Activated CD4-positive, alpha-beta T cell treated with anti-CD3 and anti-CD28 coated beads, Interleukin-2, amount 10 ng/mL, durations not matched to agents 24 days and 14 days (primary cell): ENCODE results near the gene ITGAD. TPM values are rescaled to one million over a fixed set of nuclear protein-coding genes. Genes with fewer than 3 reads are reported as not detected.

Experiments used
- DNase-seq: peaks from one replicate; pipeline ENCODE4 v3.0.0; 2022
- H3K27ac Mint-ChIP-seq: one replicate; pipeline ENCODE4 v1.8.0; 2022; ENCODE audit warnings: mild to moderate bottlenecking, mixed read lengths
- H3K27me3 Mint-ChIP-seq: one replicate; pipeline ENCODE4 v1.8.0; 2022; ENCODE audit warnings: mixed read lengths
- H3K36me3 Mint-ChIP-seq: one replicate; pipeline ENCODE4 v1.8.0; 2022; ENCODE audit warnings: low read depth, mild to moderate bottlenecking, mixed read lengths
- H3K4me1 Mint-ChIP-seq: one replicate; pipeline ENCODE4 v1.8.0; 2021; ENCODE audit warnings: mixed read lengths
- H3K4me3 Mint-ChIP-seq: one replicate; pipeline ENCODE4 v1.8.0; 2022; ENCODE audit warnings: mild to moderate bottlenecking, moderate library complexity, mixed read lengths
- H3K9me3 Mint-ChIP-seq: one replicate; pipeline ENCODE4 v1.8.0; 2021; ENCODE audit warnings: mixed read lengths
- intact Hi-C: fragments of 100-400 bp; cut with micrococcal nuclease; formaldehyde crosslinking; loops from one replicate; pipeline ENCODE4 v1.15.1; 2023
- total RNA-seq: library from RNA; stranded (reverse); gene quantifications from 2 replicates; pipeline ENCODE4 v1.2.3, GENCODE V29; 2022

ITGAD gene
- total RNA-seq, 1 donor from 2014 or later: not detected

DNA sequence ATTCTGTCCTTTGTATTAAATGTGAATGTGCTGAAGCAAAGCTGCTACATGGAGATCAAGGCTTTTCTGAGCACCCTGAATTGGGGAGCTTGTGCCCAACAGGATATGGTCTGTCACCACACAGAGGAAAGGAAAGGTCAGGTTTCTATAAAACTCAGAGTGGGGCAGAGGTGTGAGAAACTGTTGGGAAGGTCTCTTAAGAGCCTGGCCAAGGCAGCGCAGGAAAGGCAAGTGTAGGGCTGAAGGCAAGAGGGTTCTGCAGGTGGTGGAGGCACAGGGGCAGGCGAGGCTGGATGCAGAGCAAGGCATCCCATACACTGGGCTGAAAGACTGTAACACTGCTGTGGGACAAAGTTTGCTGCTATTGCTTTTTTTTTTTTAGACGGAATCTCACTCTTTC is 26.9 kb downstream of the ITGAD start:
- intact Hi-C loops: loop anchor here (1.0 to 10.0 kb wide), 3 partner anchors 65 to 241 kb away; partner anchors contain the start of gene ITGAX
- Mint-ChIP-seq H3K4me1 (peaks cover 43% of the 10 kb centered on the region), H3K36me3 (peaks cover 4% of the 10 kb centered on the region), H3K27me3 (no peaks in the 10 kb centered on the region), H3K4me3 (peak overlapping the region; percentile 42), H3K9me3 (no peaks in the 10 kb centered on the region), H3K27ac (peak overlapping the region; percentile 84)
- peak; percentile 69 for DNase-seq

DNA sequence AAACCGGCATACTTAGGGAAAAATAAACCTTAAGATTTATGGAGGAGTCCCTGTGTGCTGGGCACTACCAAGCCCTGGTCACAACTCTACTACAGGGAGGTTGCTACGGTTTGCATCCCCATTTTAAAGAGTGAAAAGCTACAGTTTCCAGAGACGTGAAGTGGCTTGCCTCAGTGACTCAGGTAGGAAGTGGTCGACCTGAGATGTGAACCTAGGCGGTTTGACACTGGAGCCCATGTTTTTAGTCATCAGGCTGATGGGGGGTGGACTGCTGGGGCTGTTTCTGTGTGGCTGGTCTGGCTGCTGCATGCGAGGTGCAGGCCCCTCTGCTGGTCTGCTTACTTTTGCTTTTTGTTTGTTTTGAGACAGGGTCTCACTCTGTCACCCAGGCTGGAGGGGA is 28.5 kb downstream of the ITGAD start:
- Mint-ChIP-seq H3K4me3 (peak overlapping the region; percentile 58), H3K27ac (peak overlapping the region; percentile 83), H3K4me1 (peaks cover 40% of the 10 kb centered on the region), H3K36me3 (peaks cover 4% of the 10 kb centered on the region), H3K27me3 (no peaks in the 10 kb centered on the region), H3K9me3 (no peaks in the 10 kb centered on the region)
- intact Hi-C loops: loop anchor here (1.0 to 10.0 kb wide), 3 partner anchors 35 to 157 kb away; partner anchors contain the start of gene ITGAX
- peak; percentile 87 for DNase-seq

GRCh38 chr16:31423241-31423640 is 30.1 kb downstream of the ITGAD start:
- intact Hi-C loops: loop anchor here (10.0 kb wide), 1 partner anchor 158 kb away; no protein-coding TSS in a partner anchor
- peaks cover 4% of the 10 kb centered on the region for H3K36me3 Mint-ChIP-seq
- peak overlapping the region; percentile 32 for H3K27ac Mint-ChIP-seq

GRCh38 chr16:31423801-31424200 is 30.7 kb downstream of the ITGAD start:
- no peak overlapping the region for H3K27ac Mint-ChIP-seq
- H3K9me3 Mint-ChIP-seq: no peaks in the 10 kb centered on the region
- H3K4me3 Mint-ChIP-seq: no peak overlapping the region
- peaks cover 37% of the 10 kb centered on the region for H3K4me1 Mint-ChIP-seq
- intact Hi-C loops: loop anchor here (10.0 kb wide), 1 partner anchor 159 kb away; no protein-coding TSS in a partner anchor
- H3K36me3 Mint-ChIP-seq: peaks cover 4% of the 10 kb centered on the region
- H3K27me3 Mint-ChIP-seq: no peaks in the 10 kb centered on the region
- no peak for DNase-seq

More at GRCh38 chr16:31423241-31423640, 30.1 kb downstream of the ITGAD start:
- no peaks in the 10 kb centered on the region for H3K9me3 Mint-ChIP-seq
- H3K4me3 Mint-ChIP-seq: no peak overlapping the region
- DNase-seq: no peak
- peaks cover 37% of the 10 kb centered on the region for H3K4me1 Mint-ChIP-seq
- H3K27me3 Mint-ChIP-seq: no peaks in the 10 kb centered on the region

DNA sequence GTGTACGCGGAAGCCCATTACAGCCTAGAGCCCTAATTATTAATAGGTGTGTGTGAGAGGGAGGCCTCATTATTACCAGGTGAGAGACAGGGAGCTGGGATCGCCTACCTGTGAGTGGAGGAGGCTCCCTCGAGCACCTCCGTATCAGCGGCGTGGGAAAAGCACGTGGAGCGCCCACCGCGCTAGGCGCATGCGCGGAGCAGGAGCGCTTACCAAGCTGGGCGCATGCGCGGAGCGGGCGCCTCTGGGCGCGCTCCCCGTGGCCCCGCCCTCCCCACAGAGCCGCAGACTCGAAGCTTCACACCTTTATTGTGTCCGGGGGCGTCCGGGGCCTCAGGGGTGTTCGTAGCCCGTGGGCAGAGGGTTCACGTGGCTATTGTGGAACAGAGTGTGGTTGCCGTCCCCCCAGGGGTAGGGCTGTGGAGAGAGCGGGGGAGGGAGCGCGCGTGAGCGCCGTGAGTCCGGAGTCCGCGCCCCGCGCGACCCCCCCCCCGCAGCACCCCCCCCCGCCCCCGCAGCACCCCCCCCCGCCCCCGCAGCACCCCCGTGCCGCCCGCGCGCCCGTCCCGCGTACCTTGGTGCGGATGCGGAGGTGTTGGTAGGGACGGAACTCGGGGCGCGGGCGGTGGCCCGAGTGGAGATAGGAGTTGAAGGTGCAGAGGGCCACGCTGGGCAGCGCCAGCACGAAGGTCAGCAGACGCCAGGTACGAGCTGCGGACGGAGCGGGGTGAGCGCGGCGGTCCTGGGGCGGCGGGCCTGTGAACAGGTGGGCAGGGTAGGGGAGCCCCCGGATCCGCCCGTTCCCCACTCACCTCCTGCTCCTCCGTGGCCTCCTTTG is 34.5 kb downstream of the ITGAD start:
- Mint-ChIP-seq H3K9me3 (no peaks in the 10 kb centered on the region), H3K4me3 (peak overlapping the region; percentile 17), H3K27ac (no peak overlapping the region), H3K27me3 (no peaks in the 10 kb centered on the region), H3K36me3 (no peaks in the 10 kb centered on the region), H3K4me1 (peaks cover 19% of the 10 kb centered on the region)
- intact Hi-C loops: loop anchor here (10.0 kb wide), 1 partner anchor 163 kb away; no protein-coding TSS in a partner anchor
- peak; percentile 88 for DNase-seq

DNA sequence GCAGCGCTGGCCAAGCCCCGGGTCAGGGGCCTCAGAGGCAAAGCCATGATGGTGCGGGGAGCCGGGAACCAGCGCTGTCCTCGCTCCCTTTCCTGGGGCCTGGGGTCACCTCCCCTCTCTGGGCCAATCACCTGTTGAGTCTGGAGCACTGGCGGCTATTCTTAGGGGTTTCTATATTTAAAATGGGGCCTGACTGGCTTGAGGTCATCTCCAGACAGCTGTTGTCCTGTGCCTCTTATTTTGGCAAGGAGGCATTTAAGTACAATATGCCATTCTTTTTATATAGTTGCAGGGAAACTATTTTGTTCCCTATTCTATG is 35.1 kb downstream of the ITGAD start, which contains the start of gene COX6A2:
Gene COX6A2, minus strand, starts transcription at position 82 of the 319 bp plus-strand sequence. Its CDS starts 35 bp downstream, at position 47.
- peaks cover 15% of the 10 kb centered on the region for H3K4me1 Mint-ChIP-seq
- no peaks in the 10 kb centered on the region for H3K36me3 Mint-ChIP-seq
- no peaks in the 10 kb centered on the region for H3K27me3 Mint-ChIP-seq
- intact Hi-C loops: loop anchor here (10.0 kb wide), 1 partner anchor 163 kb away; no protein-coding TSS in a partner anchor
- H3K4me3 Mint-ChIP-seq: peak within 1 kb of the TSS; percentile 17
- DNase-seq: no peak
- H3K9me3 Mint-ChIP-seq: no peaks in the 10 kb centered on the region
- H3K27ac Mint-ChIP-seq: peak within 1 kb of the TSS; percentile 8

DNA sequence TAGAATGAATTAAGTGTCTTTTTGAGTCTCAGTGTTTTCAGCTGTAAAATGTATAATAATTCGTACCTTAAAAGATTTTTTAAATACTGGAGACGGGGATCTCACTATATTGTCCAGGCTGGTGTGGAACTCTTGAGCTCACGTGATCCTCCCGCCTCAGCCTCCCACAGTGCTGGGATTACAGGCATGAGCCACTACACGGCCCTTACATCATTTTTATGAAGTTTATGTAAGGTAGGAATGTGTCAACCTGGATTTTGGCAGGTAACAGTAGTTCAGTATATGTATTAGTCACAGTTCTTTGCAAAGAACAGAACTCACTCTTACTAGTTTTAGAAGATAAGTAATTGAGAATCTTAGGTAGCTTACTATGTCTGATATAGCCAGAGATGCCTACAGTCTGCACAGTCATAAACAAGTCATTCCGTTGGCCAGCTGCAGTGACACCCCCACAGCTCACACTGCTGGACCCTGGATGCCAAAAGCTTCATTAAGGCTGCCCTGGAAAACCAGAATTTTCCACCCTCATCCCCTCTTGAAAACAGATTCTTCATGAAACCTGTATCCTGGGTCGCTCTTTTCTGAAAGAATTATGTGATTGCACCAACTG is 35.6 kb downstream of the ITGAD start:
- H3K4me1 Mint-ChIP-seq: peaks cover 10% of the 10 kb centered on the region
- no peaks in the 10 kb centered on the region for H3K27me3 Mint-ChIP-seq
- H3K36me3 Mint-ChIP-seq: no peaks in the 10 kb centered on the region
- intact Hi-C loops: loop anchor here (10.0 kb wide), 1 partner anchor 164 kb away; no protein-coding TSS in a partner anchor
- H3K27ac Mint-ChIP-seq: peak overlapping the region; percentile 8
- H3K9me3 Mint-ChIP-seq: no peaks in the 10 kb centered on the region
- no peak overlapping the region for H3K4me3 Mint-ChIP-seq
- DNase-seq: no peak

DNA sequence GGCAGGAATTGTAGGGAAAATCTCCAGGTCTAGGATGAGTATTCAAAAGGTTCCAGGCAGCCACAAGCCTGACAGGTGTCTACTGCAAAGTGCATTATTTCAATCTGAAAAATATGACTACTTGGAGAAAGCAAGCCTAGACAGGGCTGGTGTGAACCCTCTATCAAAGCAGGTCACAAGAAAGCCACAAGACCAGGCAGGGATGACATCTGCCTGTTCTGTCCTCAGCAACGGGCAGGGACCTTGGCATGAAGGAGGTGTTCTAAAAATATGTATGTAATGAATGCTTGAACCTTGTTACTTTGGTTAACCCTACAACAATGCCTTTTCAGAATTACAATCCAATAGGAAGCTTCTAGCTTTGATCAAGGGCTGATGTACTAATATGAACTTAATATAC is 36.2 kb downstream of the ITGAD start:
- H3K4me3 Mint-ChIP-seq: no peak overlapping the region

DNA sequence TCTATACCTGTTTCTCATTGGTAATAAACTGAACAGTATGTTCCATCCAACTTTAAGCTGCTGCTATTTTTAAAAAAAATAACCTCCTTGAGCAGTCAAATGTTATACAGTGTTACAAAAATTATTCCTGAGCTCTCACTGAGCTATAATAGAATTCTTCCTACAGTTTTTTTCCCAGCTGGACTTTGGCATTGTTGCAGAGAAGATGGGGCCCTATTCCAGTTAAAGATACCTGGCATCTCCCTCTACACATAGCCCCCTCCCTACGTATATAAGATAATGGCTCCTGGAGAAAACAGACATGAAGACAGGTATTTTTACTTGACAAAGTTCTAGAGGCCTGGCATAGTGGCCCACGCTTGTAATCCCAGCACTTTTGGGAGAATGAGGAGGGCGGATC is 36.7 kb downstream of the ITGAD start:
- no peak for DNase-seq
- H3K9me3 Mint-ChIP-seq: no peaks in the 10 kb centered on the region
- no peaks in the 10 kb centered on the region for H3K27me3 Mint-ChIP-seq
- H3K4me1 Mint-ChIP-seq: peaks cover 10% of the 10 kb centered on the region
- H3K4me3 Mint-ChIP-seq: no peak overlapping the region
- no peaks in the 10 kb centered on the region for H3K36me3 Mint-ChIP-seq
- H3K27ac Mint-ChIP-seq: no peak overlapping the region
- intact Hi-C loops: loop anchor here (10.0 kb wide), 1 partner anchor 165 kb away; no protein-coding TSS in a partner anchor

More for the DNA sequence above, 36.2 kb downstream of the ITGAD start:
- DNase-seq: no peak
- intact Hi-C loops: loop anchor here (10.0 kb wide), 1 partner anchor 165 kb away; no protein-coding TSS in a partner anchor
- Mint-ChIP-seq H3K36me3 (no peaks in the 10 kb centered on the region), H3K4me1 (peaks cover 10% of the 10 kb centered on the region), H3K27ac (peak overlapping the region; percentile 8), H3K9me3 (no peaks in the 10 kb centered on the region), H3K27me3 (no peaks in the 10 kb centered on the region)

GRCh38 chr16:31430380-31431052 is 37.4 kb downstream of the ITGAD start:
- peaks cover 7% of the 10 kb centered on the region for H3K4me1 Mint-ChIP-seq
- H3K36me3 Mint-ChIP-seq: no peaks in the 10 kb centered on the region
- intact Hi-C loops: no loop called here
- DNase-seq: no peak
- H3K9me3 Mint-ChIP-seq: no peaks in the 10 kb centered on the region
- no peak overlapping the region for H3K4me3 Mint-ChIP-seq
- no peaks in the 10 kb centered on the region for H3K27me3 Mint-ChIP-seq
- H3K27ac Mint-ChIP-seq: peak overlapping the region; percentile 42

GRCh38 chr16:31435341-31436220 is 42.4 kb downstream of the ITGAD start:
- intact Hi-C loops: no loop called here
- Mint-ChIP-seq H3K9me3 (no peaks in the 10 kb centered on the region), H3K36me3 (no peaks in the 10 kb centered on the region), H3K27me3 (peaks cover 2% of the 10 kb centered on the region), H3K4me3 (no peak overlapping the region), H3K27ac (peak overlapping the region; percentile 5), H3K4me1 (peaks cover 17% of the 10 kb centered on the region)
- DNase-seq: no peak

DNA sequence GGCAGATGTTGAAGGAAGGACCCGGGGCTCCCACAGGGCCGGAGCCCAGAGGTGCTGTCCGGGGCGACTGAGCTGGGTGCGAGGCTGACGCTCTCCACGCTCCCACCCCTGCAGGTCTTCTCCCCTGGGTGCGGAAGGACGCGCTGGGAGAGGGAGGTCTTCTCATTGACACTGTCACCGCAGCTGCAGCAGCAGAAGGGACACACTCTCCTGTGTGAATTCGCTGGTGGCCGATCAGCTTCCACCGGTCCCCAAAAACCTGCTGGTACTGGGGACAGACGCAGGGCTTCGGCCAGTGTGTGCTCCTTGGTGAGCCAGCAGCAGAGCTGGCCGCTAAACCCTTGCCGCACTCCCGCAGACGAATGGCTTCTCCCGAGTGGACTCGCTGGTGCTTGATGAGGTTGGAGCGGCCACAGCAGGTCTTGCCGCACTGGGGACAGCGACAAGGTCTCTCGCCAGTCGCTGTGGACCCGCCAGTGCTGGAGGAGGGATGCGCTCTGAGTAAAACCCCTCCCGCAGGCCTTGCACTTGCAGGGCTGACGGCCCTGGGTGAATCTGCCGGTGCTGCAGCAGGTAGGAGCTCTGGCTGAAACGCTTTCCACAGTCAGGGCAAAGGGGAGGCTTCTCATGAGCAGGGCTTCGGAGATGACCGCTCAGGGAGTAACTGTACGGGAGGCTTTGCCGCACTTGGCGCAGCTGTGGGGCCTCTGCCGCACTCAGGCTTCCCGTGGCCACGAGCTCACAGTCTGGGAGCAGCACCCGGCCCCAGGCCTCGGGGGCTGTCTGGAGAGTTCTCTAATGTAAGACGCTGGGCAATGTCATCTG is 43.3 kb downstream of the ITGAD start:
- no peak overlapping the region for H3K4me3 Mint-ChIP-seq
- H3K9me3 Mint-ChIP-seq: no peaks in the 10 kb centered on the region

More for the DNA sequence above, 43.3 kb downstream of the ITGAD start:
- DNase-seq: no peak
- H3K27me3 Mint-ChIP-seq: peaks cover 2% of the 10 kb centered on the region
- H3K36me3 Mint-ChIP-seq: no peaks in the 10 kb centered on the region
- intact Hi-C loops: no loop called here
- peaks cover 14% of the 10 kb centered on the region for H3K4me1 Mint-ChIP-seq
- H3K27ac Mint-ChIP-seq: no peak overlapping the region
